HFF-Myc (cell line): Measurements from ENCODE around the gene APOOL.

ENCODE experiments used
- DNase-seq: peaks from one replicate; pipeline ENCODE4 v3.0.0-alpha.2; 2011; ENCODE audit warnings: low read depth; ENCODE audit errors: extremely low read depth
- H3K4me3 ChIP-seq: replicated peaks from 2 replicates; pipeline ENCODE4 v1.5.1; 2011; ENCODE audit warnings: low read depth, mild to moderate bottlenecking, control low read depth, low read length
- TF ChIP-seq, protein P1 (sequence below): IDR thresholded peaks from 2 replicates; pipeline ENCODE4 v1.5.1; 2012; ENCODE audit warnings: mild to moderate bottlenecking, low read depth, low read length, control low read depth; ENCODE audit errors: missing control alignments

Gene APOOL

DNA sequence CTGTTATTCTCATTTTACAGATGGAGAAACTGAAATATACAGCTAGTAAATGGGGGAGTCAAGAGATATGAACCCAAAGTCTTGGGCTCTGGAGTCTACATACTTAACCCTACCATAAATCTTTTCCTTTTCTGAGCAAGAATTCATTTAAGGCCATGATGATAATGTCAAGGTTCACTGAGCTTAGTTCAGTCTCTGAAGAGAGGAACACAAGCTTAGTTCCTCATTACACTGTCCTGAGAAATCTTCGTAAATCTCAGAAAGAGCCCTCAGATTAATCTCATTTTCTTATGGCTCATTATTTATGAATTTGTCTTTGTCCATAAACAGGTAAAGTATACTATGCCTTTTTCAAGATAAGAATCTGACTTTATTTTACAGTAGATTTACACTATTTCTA is 135.7 kb downstream of the APOOL start:
- TF ChIP-seq, protein P1, sequence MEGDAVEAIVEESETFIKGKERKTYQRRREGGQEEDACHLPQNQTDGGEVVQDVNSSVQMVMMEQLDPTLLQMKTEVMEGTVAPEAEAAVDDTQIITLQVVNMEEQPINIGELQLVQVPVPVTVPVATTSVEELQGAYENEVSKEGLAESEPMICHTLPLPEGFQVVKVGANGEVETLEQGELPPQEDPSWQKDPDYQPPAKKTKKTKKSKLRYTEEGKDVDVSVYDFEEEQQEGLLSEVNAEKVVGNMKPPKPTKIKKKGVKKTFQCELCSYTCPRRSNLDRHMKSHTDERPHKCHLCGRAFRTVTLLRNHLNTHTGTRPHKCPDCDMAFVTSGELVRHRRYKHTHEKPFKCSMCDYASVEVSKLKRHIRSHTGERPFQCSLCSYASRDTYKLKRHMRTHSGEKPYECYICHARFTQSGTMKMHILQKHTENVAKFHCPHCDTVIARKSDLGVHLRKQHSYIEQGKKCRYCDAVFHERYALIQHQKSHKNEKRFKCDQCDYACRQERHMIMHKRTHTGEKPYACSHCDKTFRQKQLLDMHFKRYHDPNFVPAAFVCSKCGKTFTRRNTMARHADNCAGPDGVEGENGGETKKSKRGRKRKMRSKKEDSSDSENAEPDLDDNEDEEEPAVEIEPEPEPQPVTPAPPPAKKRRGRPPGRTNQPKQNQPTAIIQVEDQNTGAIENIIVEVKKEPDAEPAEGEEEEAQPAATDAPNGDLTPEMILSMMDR = no peak
- no peak for DNase-seq
- H3K4me3 ChIP-seq = no peak overlapping the region

DNA sequence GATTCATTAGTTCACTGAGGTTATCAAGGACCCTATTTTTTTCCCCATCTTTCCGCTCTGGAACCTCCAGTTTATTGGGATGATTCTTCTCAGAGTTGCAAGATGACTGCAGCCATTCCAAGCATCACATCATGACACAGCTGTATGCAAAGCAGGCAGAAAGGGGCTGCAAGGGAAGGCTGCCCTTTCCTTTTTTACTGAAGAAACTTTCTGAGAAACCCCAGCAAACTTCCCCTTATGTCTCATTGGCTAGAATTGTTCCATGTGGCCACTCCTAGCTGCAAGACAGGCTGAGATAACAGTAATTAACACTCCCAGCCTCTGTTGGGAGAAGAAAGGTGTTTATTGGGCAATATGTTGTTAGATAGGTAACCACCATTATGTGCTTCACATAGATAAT is 137.3 kb downstream of the APOOL start:
- no peak overlapping the region for H3K4me3 ChIP-seq
- TF ChIP-seq, protein P1 = no peak
- DNase-seq = no peak
